Neural cell (in vitro differentiated cells): ENCODE results near the gene SUV39H1. TPM values are rescaled to one million over a fixed set of nuclear protein-coding genes. Genes with fewer than 3 reads are reported as not detected.

Experiments used
- H2AFZ ChIP-seq: fragments of 200-600, 300-800 bp; sonication (generic), shearing (Covaris generic); 2 replicates; pipeline ENCODE4 v1.6.0; 2014; ENCODE audit warnings: low read depth, mild to moderate bottlenecking, antibody characterized with exemption, low read length, moderate library complexity
- H3F3A ChIP-seq: fragments of 200-600 bp; shearing (Covaris generic); 2 replicates; pipeline ENCODE4 v1.6.1; 2016; ENCODE audit warnings: mild to moderate bottlenecking, moderate library complexity, mixed read lengths, antibody characterized with exemption, low read length; ENCODE audit not compliant: insufficient read depth, poor library complexity, severe bottlenecking
- H3K27ac ChIP-seq: fragments of 200-600, 300-800 bp; sonication (generic), shearing (Covaris generic); 2 replicates; pipeline ENCODE4 v1.5.1; 2014; ENCODE audit warnings: mild to moderate bottlenecking, low read length, moderate library complexity
- H3K27me3 ChIP-seq: fragments of 300-800, 200-600 bp; sonication (generic), shearing (Covaris generic); 2 replicates; pipeline ENCODE4 v1.6.0; 2014; ENCODE audit warnings: mild to moderate bottlenecking, low read depth, low read length, moderate library complexity; ENCODE audit not compliant: insufficient read depth
- H3K36me3 ChIP-seq: fragments of 300-800, 200-600 bp; sonication (generic), shearing (Covaris generic); 2 replicates; pipeline ENCODE4 v1.5.1; 2014; ENCODE audit warnings: mild to moderate bottlenecking, antibody characterized with exemption, low read length, moderate library complexity; ENCODE audit not compliant: insufficient read depth
- H3K4me2 ChIP-seq: fragments of 300-800, 200-600 bp; sonication (generic), shearing (Covaris generic); 2 replicates; pipeline ENCODE4 v1.6.0; 2014; ENCODE audit warnings: mild to moderate bottlenecking, low read length
- H3K4me3 ChIP-seq: fragments of 300-800, 200-600 bp; sonication (generic), shearing (Covaris generic); 2 replicates; pipeline ENCODE4 v1.5.1; 2014; ENCODE audit warnings: mild to moderate bottlenecking, low read length, moderate library complexity
- H3K79me2 ChIP-seq: fragments of 200-600 bp; shearing (Covaris generic); replicated peaks from 2 replicates; pipeline ENCODE4 v1.6.0; 2014; ENCODE audit warnings: mild to moderate bottlenecking, low read length, moderate library complexity; ENCODE audit not compliant: insufficient read depth
- H3K9ac ChIP-seq: fragments of 300-800, 200-600 bp; sonication (generic), shearing (Covaris generic); 2 replicates; pipeline ENCODE4 v1.6.1; 2016; ENCODE audit warnings: mild to moderate bottlenecking, low read length, mixed read lengths
- H3K9me2 ChIP-seq: fragments of 200-600 bp; shearing (Covaris generic); 2 replicates; pipeline ENCODE4 v1.6.1; 2016; ENCODE audit warnings: mild to moderate bottlenecking, low read length, mixed read lengths; ENCODE audit not compliant: insufficient read depth
- H3K9me3 ChIP-seq: fragments of 200-600, 300-800 bp; sonication (generic), shearing (Covaris generic); 2 replicates; pipeline ENCODE4 v1.6.1; 2016; ENCODE audit warnings: mild to moderate bottlenecking, mixed run types, low read length, moderate library complexity, mixed read lengths
- H4K20me1 ChIP-seq: fragments of 200-600 bp; shearing (Covaris generic); 2 replicates; pipeline ENCODE4 v1.6.1; 2016; ENCODE audit warnings: mild to moderate bottlenecking, mixed run types; ENCODE audit not compliant: insufficient read depth
- CTCF ChIP-seq: fragments of 450-650 bp; IDR thresholded peaks from 2 replicates; pipeline ENCODE4 v1.5.1; 2014; ENCODE audit warnings: antibody characterized with exemption, mild to moderate bottlenecking, moderate library complexity; ENCODE audit not compliant: poor library complexity, severe bottlenecking
- EP300 ChIP-seq: fragments of 450-650 bp; conservative IDR thresholded peaks from 2 replicates; pipeline ENCODE4 v1.6.1; 2014; ENCODE audit warnings: antibody characterized with exemption, mild to moderate bottlenecking, moderate library complexity; ENCODE audit not compliant: poor library complexity, severe bottlenecking
- EZH2 ChIP-seq: fragments of 200-600, 300-800 bp; shearing (Covaris generic), sonication (generic); IDR thresholded peaks from 2 replicates; pipeline ENCODE4 v1.6.1; 2014; ENCODE audit warnings: antibody characterized with exemption, low read length, borderline replicate concordance, mild to moderate bottlenecking; ENCODE audit not compliant: insufficient read depth, poor library complexity, severe bottlenecking
- MXI1 ChIP-seq: fragments of 450-650 bp; conservative IDR thresholded peaks from 2 replicates; pipeline ENCODE4 v1.6.1; 2014; ENCODE audit warnings: antibody characterized with exemption, mild to moderate bottlenecking; ENCODE audit not compliant: poor library complexity, severe bottlenecking
- POLR2AphosphoS5 ChIP-seq: IDR thresholded peaks from 2 replicates; pipeline ENCODE4 v1.6.1; 2012
- RAD21 ChIP-seq: fragments of 450-650 bp; conservative IDR thresholded peaks from 2 replicates; pipeline ENCODE4 v1.6.1; 2014; ENCODE audit warnings: antibody characterized with exemption, mild to moderate bottlenecking, moderate library complexity
- REST ChIP-seq: IDR thresholded peaks from 2 replicates; pipeline ENCODE4 v1.6.1; 2012; ENCODE audit warnings: borderline replicate concordance
- SMC3 ChIP-seq: fragments of 450-650 bp; conservative IDR thresholded peaks from 2 replicates; pipeline ENCODE4 v1.6.1; 2014; ENCODE audit warnings: antibody characterized with exemption, mild to moderate bottlenecking, moderate library complexity; ENCODE audit not compliant: poor library complexity
- TAF1 ChIP-seq: IDR thresholded peaks from 2 replicates; pipeline ENCODE4 v1.6.1; 2012; ENCODE audit warnings: low read depth
- polyA plus RNA-seq: library from polyadenylated mRNA; depleted of rRNA; stranded (reverse); fragments of >200 nt; gene quantifications from 2 replicates; pipeline ENCODE4 v1.2.3, GENCODE V29; 2014

Gene SUV39H1
- polyA plus RNA-seq, 1 donor from 2014 or later, result 3.2 TPM

GRCh38 chrX:48720577-48721250 lies 24.2 kb downstream of the SUV39H1 start:
- no peaks in the 10 kb centered on the region for H3F3A ChIP-seq
- no peaks in the 10 kb centered on the region for H3K27me3 ChIP-seq
- H4K20me1 ChIP-seq, result no peaks in the 10 kb centered on the region

DNA sequence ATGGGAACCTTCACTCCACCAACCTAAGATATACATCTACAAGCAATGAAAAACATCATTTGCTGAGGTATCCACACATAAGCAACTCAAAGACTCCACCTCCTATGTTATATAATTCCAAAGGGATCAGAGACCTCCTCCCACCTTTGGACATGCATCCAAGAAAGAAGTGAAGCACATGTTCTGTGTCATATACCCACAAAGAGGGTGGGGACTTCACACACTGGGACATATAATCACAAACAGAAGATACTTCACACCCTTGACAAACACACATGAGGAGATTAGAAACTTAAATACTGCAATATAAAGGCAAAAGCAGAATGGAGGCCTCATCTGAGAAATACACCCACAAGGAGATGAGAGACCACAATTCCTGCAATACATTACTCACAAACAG lies 25.4 kb downstream of the SUV39H1 start:
- Histone ChIP-seq H3K79me2 (no peaks in the 10 kb centered on the region), H3K9me2 (no peaks in the 10 kb centered on the region), H3K36me3 (no peaks in the 10 kb centered on the region), H4K20me1 (no peaks in the 10 kb centered on the region), H3K9ac (no peak overlapping the region), H3K4me2 (no peak overlapping the region), H3K27ac (no peak overlapping the region), H3F3A (no peaks in the 10 kb centered on the region), H3K4me3 (no peak overlapping the region), H2AFZ (no peak overlapping the region), H3K27me3 (no peaks in the 10 kb centered on the region), H3K9me3 (no peaks in the 10 kb centered on the region)
- TF ChIP-seq REST (no peak), EP300 (no peak), CTCF (no peak), SMC3 (no peak), RAD21 (no peak), POLR2AphosphoS5 (no peak)

More at GRCh38 chrX:48720577-48721250, 24.2 kb downstream of the SUV39H1 start:
- H3K27ac ChIP-seq, result no peak overlapping the region
- H3K4me3 ChIP-seq, result no peak overlapping the region
- no peaks in the 10 kb centered on the region for H3K9me3 ChIP-seq
- H3K36me3 ChIP-seq, result no peaks in the 10 kb centered on the region
- no peak overlapping the region for H2AFZ ChIP-seq
- no peak overlapping the region for H3K9ac ChIP-seq
- TF ChIP-seq CTCF (no peak), MXI1 (no peak), EP300 (no peak), EZH2 (no peak), REST (no peak), RAD21 (no peak), TAF1 (no peak), SMC3 (no peak), POLR2AphosphoS5 (no peak)
- no peak overlapping the region for H3K4me2 ChIP-seq
- no peaks in the 10 kb centered on the region for H3K79me2 ChIP-seq
- H3K9me2 ChIP-seq, result no peaks in the 10 kb centered on the region
